GM12891 (cell line): ENCODE data around the gene TXNRD3.

Experiments
- DNase-seq: peaks from one replicate; pipeline ENCODE4 v3.0.0; 2011; ENCODE audit warnings: low spot score; ENCODE audit not compliant: insufficient read length
- FAIRE-seq: peaks from 2 replicates; lab custom pipeline; 2011; peaks lifted over from hg19 to GRCh38; lab: Jason Lieb, UNC
- PAX5 ChIP-seq: IDR thresholded peaks from 2 replicates; pipeline ENCODE4 v1.6.1; 2011; ENCODE audit warnings: low read length, moderate library complexity, mild to moderate bottlenecking; ENCODE audit not compliant: insufficient read depth, severe bottlenecking
- POLR2A ChIP-seq: IDR thresholded peaks from 2 replicates; pipeline ENCODE4 v1.6.1; 2011; ENCODE audit warnings: low read depth, low read length, control low read depth
- POLR2AphosphoS5 ChIP-seq: IDR thresholded peaks from 2 replicates; pipeline ENCODE4 v1.6.1; 2011; ENCODE audit warnings: low read depth, low read length, control low read depth
- POU2F2 ChIP-seq: IDR thresholded peaks from 2 replicates; pipeline ENCODE4 v1.6.1; 2011; ENCODE audit warnings: low read depth, mild to moderate bottlenecking, control low read depth, low read length, moderate library complexity
- SPI1 ChIP-seq: IDR thresholded peaks from 2 replicates; pipeline ENCODE4 v1.6.1; 2011; ENCODE audit warnings: low read depth, low read length, control low read depth
- TAF1 ChIP-seq: IDR thresholded peaks from 2 replicates; pipeline ENCODE4 v1.6.1; 2011; ENCODE audit warnings: low read depth, low read length, control low read depth

TXNRD3 gene

GRCh38 chr3:126621171-126621570 is 33.8 kb downstream of the TXNRD3 start:
- no peak for FAIRE-seq
- DNase-seq = no peak
- TF ChIP-seq TAF1 (no peak), PAX5 (no peak), SPI1 (no peak)

GRCh38 chr3:126620738-126621137 is 34.2 kb downstream of the TXNRD3 start:
- TF ChIP-seq TAF1 = no peak
- TF ChIP-seq PAX5 = no peak
- TF ChIP-seq SPI1 = no peak
- no peak for TF ChIP-seq POU2F2
- no peak for TF ChIP-seq POLR2AphosphoS5
- TF ChIP-seq POLR2A = no peak
- FAIRE-seq (no peak), DNase-seq (no peak)

GRCh38 chr3:126618760-126619159 is 36.2 kb downstream of the TXNRD3 start:
- FAIRE-seq (no peak), DNase-seq (no peak)
- TF ChIP-seq SPI1 = no peak
- no peak for TF ChIP-seq PAX5
- TF ChIP-seq TAF1 = no peak
- TF ChIP-seq POLR2AphosphoS5 = no peak

- TF ChIP-seq POLR2A = no peak
- no peak for TF ChIP-seq TAF1
- no peak for TF ChIP-seq POU2F2
- TF ChIP-seq SPI1 = no peak
- TF ChIP-seq POLR2AphosphoS5 = no peak
- TF ChIP-seq PAX5 = no peak
- DNase-seq (no peak), FAIRE-seq (no peak)
Measured at GRCh38 chr3:126618021-126618420, 36.9 kb downstream of the TXNRD3 start.

- DNase-seq = no peak
- FAIRE-seq = no peak
- TF ChIP-seq TAF1 (no peak), SPI1 (peak; percentile 75), PAX5 (no peak)
Measured at GRCh38 chr3:126617571-126617970, 37.4 kb downstream of the TXNRD3 start.

GRCh38 chr3:126616931-126617330 is 38.0 kb downstream of the TXNRD3 start:
- FAIRE-seq = no peak
- TF ChIP-seq POU2F2 = no peak
- TF ChIP-seq TAF1 = no peak
- TF ChIP-seq POLR2AphosphoS5 = no peak
- TF ChIP-seq PAX5 = no peak
- no peak for TF ChIP-seq SPI1
- TF ChIP-seq POLR2A = no peak
- no peak for DNase-seq

GRCh38 chr3:126613479-126614188 is 41.3 kb downstream of the TXNRD3 start:
- no peak for FAIRE-seq

GRCh38 chr3:126612479-126613205 is 42.3 kb downstream of the TXNRD3 start:
- no peak for DNase-seq
- FAIRE-seq = no peak
- no peak for TF ChIP-seq TAF1
- TF ChIP-seq POLR2A = no peak
- TF ChIP-seq POLR2AphosphoS5 = no peak
- no peak for TF ChIP-seq SPI1
- no peak for TF ChIP-seq PAX5
- TF ChIP-seq POU2F2 = no peak

More at GRCh38 chr3:126613479-126614188, 41.3 kb downstream of the TXNRD3 start:
- no peak for TF ChIP-seq POU2F2
- no peak for TF ChIP-seq PAX5
- TF ChIP-seq POLR2AphosphoS5 = no peak
- TF ChIP-seq POLR2A = no peak
- no peak for TF ChIP-seq SPI1
- TF ChIP-seq TAF1 = no peak
- no peak for DNase-seq

- no peak for FAIRE-seq
- TF ChIP-seq POU2F2 (no peak), TAF1 (no peak), SPI1 (no peak), PAX5 (no peak), POLR2A (no peak), POLR2AphosphoS5 (no peak)
Measured at GRCh38 chr3:126609909-126610308, 45.0 kb downstream of the TXNRD3 start.

GRCh38 chr3:126607214-126607908 is 47.6 kb downstream of the TXNRD3 start:
- DNase-seq (no peak), FAIRE-seq (no peak)
- TF ChIP-seq POLR2A = no peak
- no peak for TF ChIP-seq SPI1
- no peak for TF ChIP-seq POLR2AphosphoS5
- TF ChIP-seq TAF1 = no peak
- TF ChIP-seq POU2F2 = no peak
- TF ChIP-seq PAX5 = no peak

More at GRCh38 chr3:126609909-126610308, 45.0 kb downstream of the TXNRD3 start:
- no peak for DNase-seq
